HCT116 (cell line): ENCODE results near the gene DIPK1B.

Experiments
- CTCF ChIP-seq, 3 experiments: fragments of 200-600 bp in 1 of 3; sonication (generic) in 1 of 3; IDR thresholded peaks in 2 of 3; conservative IDR thresholded peaks in 1 of 3; 2 replicates each; pipeline ENCODE4 v1.5.1; 2012 to 2017; ENCODE audit warnings: low read depth in 2 of 3, low read length in 2 of 3, antibody characterized with exemption in 1 of 3, borderline replicate concordance in 1 of 3, control low read depth in 1 of 3, mild to moderate bottlenecking in 1 of 3, mixed read lengths in 1 of 3, mixed run types in 1 of 3, moderate library complexity in 1 of 3; ENCODE audit not compliant: insufficient read depth in 1 of 3
- EZH2 ChIP-seq: fragments of 200-600 bp; sonication (generic); IDR thresholded peaks from 2 replicates; pipeline ENCODE4 v1.6.1; 2017; ENCODE audit warnings: antibody characterized with exemption, mixed run types
- POLR2A ChIP-seq: IDR thresholded peaks from 2 replicates; pipeline ENCODE4 v1.7.0; 2011; ENCODE audit warnings: borderline replicate concordance; ENCODE audit not compliant: insufficient read depth, insufficient read length; ENCODE audit errors: extremely low read depth
- POLR2AphosphoS5 ChIP-seq: IDR thresholded peaks from 2 replicates; pipeline ENCODE4 v1.6.1; 2011; ENCODE audit warnings: mild to moderate bottlenecking, low read depth, low read length, moderate library complexity
- TF ChIP-seq, protein P1 (sequence below): IDR thresholded peaks from 2 replicates; pipeline ENCODE4 v1.6.1; 2012
- TF ChIP-seq, protein P2 (sequence below): IDR thresholded peaks from 2 replicates; pipeline ENCODE4 v1.6.1; 2012

- TF ChIP-seq CTCF (IDR thresholded peaks at IDR 0.05 in 2 of 3, conservative IDR thresholded peaks at IDR 0.05 in 1 of 3; ENCODE audit: borderline replicate concordance in 1 of 3, insufficient read depth in 1 of 3, low read depth in 2 of 3, low read length in 2 of 3): no peak
- no peak for TF ChIP-seq EZH2
- no peak for TF ChIP-seq POLR2AphosphoS5
- TF ChIP-seq, protein P1, sequence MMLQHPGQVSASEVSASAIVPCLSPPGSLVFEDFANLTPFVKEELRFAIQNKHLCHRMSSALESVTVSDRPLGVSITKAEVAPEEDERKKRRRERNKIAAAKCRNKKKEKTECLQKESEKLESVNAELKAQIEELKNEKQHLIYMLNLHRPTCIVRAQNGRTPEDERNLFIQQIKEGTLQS: no peak
- TF ChIP-seq, protein P2, sequence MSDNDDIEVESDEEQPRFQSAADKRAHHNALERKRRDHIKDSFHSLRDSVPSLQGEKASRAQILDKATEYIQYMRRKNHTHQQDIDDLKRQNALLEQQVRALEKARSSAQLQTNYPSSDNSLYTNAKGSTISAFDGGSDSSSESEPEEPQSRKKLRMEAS: no peak
- no peak for TF ChIP-seq POLR2A
These were observed 23.9 kb upstream of the DIPK1B start for GRCh38 chr9:136688274-136689107.
